Kidney glomerular epithelial cell (primary cell): ENCODE data around the gene C17orf107.

Source experiments
- DNase-seq: peaks from one replicate; lab custom pipeline; 2025; lab: John Stamatoyannopoulos, UW

The C17orf107 gene

GRCh38 chr17:4950075-4950745 lies 50.9 kb downstream of the C17orf107 start:
- DNase-seq: no peak

GRCh38 chr17:4950746-4951204 lies 51.4 kb downstream of the C17orf107 start, which contains the start of gene ENO3:
ENO3 (plus strand) TSS chr17:4951119; CDS start chr17:4951830, 711 bp downstream.
- no peak for DNase-seq

DNA sequence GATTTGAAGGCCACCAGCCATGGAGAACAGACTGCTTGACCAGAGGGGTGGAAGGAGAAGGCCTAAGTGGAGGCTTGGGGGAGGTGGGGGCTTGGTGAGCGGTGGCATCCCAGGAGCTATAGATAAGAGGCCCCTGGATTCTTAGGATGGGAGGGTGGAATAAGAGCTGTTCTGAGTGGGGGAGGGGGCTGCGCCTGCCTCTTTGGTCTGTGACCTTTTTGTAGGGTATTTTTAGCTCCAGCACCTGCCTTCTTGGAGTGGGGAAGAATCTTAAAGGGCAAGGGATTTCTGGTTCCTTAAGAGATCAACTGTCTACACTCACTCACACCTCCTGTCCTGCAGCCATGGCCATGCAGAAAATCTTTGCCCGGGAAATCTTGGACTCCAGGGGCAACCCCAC lies 52.1 kb downstream of the C17orf107 start:
- DNase-seq: no peak
